ENCODE data around the gene WEE2.

Gene WEE2

DNA sequence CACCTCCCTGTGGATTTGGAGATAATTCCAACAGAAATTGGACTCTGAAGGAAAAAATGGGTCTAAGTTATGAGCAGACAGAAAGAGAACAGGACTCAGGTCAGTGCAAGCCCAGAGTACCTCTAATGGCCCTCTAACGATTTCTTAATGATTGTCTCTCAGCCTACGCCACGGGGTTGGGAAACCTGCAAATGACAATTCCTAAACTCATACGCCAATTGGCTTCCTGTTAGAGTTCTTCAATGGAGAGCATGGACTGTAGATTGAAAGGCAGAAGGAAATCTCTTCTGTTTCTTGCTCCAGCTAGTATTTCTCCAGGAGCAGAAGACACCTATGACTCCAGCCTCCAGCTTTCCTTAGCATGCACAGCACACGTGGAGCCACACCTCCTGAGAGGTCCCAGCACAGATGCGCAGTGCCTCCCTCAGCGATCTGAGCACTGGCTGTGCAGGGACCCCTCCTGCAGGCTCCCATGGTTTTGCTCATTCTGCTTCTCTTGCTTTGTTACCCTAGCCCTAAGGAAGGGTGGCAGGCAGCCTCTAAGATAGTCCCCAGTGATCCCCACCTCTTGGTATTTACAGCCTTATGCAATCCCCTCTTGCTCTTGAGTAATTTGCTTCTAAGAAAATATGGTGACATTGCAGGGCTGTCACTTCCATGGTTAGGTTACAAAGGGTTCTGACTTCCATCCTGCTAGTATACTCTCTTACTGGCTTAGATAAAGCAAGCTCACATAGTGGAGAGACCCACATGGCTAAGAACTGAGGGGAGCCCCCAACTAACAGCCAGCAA, 36.3 kb upstream of the WEE2 start:
- no peak for TF ChIP-seq TAF1 (IDR thresholded peaks at IDR 0.05; ENCODE audit: borderline replicate concordance, insufficient read depth, low read length)
- TF ChIP-seq POLR2AphosphoS5 (IDR thresholded peaks at IDR 0.05; ENCODE audit: low read depth, low read length): no peak
- no peak for TF ChIP-seq REST (IDR thresholded peaks at IDR 0.05; ENCODE audit: insufficient read depth in 1 of 2, low read depth in 2 of 2, low read length in 2 of 2)
- no peak for TF ChIP-seq FOXP2 (optimal IDR thresholded peaks at IDR 0.05; ENCODE audit: borderline replicate concordance, extremely low read depth, extremely low read length, insufficient read depth)
- no peak for TF ChIP-seq SIN3A (IDR thresholded peaks at IDR 0.05; ENCODE audit: borderline replicate concordance, insufficient read depth, low read length)

- no peak for TF ChIP-seq POLR2AphosphoS5 (IDR thresholded peaks at IDR 0.05; ENCODE audit: low read depth, low read length)
- no peak for TF ChIP-seq TAF1 (IDR thresholded peaks at IDR 0.05; ENCODE audit: borderline replicate concordance, insufficient read depth, low read length)
- TF ChIP-seq REST (IDR thresholded peaks at IDR 0.05; ENCODE audit: insufficient read depth in 1 of 2, low read depth in 2 of 2, low read length in 2 of 2): no peak
- no peak for TF ChIP-seq SIN3A (IDR thresholded peaks at IDR 0.05; ENCODE audit: borderline replicate concordance, insufficient read depth, low read length)
- TF ChIP-seq FOXP2 (optimal IDR thresholded peaks at IDR 0.05; ENCODE audit: borderline replicate concordance, extremely low read depth, extremely low read length, insufficient read depth): no peak
These were observed 34.8 kb upstream of the WEE2 start for GRCh38 chr7:141673346-141673745.

- TF ChIP-seq REST (IDR thresholded peaks at IDR 0.05; ENCODE audit: insufficient read depth in 1 of 2, low read depth in 2 of 2, low read length in 2 of 2) (no peak), FOXP2 (optimal IDR thresholded peaks at IDR 0.05; ENCODE audit: borderline replicate concordance, extremely low read depth, extremely low read length, insufficient read depth) (no peak), POLR2AphosphoS5 (IDR thresholded peaks at IDR 0.05; ENCODE audit: low read depth, low read length) (no peak), SIN3A (IDR thresholded peaks at IDR 0.05; ENCODE audit: borderline replicate concordance, insufficient read depth, low read length) (no peak), TAF1 (IDR thresholded peaks at IDR 0.05; ENCODE audit: borderline replicate concordance, insufficient read depth, low read length) (no peak)
These were observed 33.9 kb upstream of the WEE2 start for GRCh38 chr7:141674171-141674671.

DNA sequence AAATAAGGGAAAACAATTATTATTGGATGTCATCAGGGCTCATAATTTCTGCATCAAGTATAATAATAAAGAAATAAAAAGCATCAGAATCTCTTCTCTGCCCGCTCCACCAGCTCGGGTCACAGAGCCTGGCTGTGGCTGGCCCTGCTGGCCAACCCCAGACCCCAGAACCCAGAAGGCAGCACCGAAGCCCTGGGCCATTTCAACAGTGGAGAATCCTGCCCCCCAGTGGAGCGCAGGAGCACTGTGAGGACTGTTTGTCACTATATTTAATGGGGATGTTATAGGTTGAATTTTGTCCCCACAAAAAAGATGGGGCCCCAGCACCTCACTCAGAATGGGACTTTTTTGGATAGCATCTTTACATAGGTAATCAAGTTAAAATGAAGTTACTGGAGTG, 33.5 kb upstream of the WEE2 start:
- no peak for TF ChIP-seq FOXP2 (optimal IDR thresholded peaks at IDR 0.05; ENCODE audit: borderline replicate concordance, extremely low read depth, extremely low read length, insufficient read depth)
- TF ChIP-seq REST (IDR thresholded peaks at IDR 0.05; ENCODE audit: insufficient read depth in 1 of 2, low read depth in 2 of 2, low read length in 2 of 2): no peak

All from PFSK-1 (cell line).